T-helper 1 cell (primary cell): Measurements from ENCODE around the gene RILPL2.
"Not testable (repeated sequence)": the region's sequence is repeated elsewhere in the genome, so short reads cannot be mapped to it uniquely, and the experiment has no call there.

Source experiments
- DNase-seq, 5 donors: peaks; one replicate each; pipeline ENCODE4 v3.0.0-alpha.2; 2012 to 2020

RILPL2 gene

DNA sequence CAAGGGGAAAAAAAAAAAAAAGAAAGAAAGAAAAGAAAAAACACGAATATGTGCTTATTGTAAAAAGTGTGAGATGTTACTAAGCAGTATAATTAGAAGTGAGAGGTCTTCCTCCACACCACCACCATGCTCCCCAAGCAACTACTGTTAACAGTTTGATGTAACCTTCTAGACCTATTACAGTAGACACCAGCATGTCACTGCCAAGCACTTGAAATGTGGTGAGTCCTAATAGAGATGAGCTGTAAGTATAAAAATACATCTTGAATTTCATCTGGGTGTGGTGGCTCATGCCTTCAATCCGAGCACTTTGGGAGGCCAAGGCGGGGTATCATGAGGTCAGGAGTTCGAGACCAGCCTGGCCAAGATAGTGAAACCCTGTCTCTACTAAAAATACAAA is 13.4 kb upstream of the RILPL2 start:
- DNase-seq: peak in 1 of 5 donors; percentile 18

DNA sequence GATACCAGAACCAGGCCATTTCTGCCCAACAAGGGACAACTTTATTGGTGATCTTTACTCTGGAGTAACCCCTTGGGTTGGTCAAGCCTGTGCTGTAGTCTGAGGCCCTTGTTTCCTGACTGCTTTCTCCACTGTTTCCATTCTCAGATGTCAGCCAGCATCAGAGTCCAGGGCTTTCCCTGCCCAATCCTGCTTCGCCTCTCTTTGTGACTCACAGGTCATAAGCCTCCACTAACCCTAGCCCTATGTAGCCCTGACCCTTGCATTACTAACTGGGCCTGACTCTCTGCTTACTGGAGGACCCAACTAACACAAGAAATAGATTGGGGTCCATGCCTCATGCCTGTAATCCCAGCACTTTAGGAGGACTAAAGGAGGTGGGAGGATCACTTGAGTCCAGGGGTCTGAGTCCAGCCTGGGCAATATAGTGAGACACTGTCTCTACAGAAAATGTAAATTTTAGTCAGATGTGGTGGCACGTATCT is 12.8 kb upstream of the RILPL2 start:
- DNase-seq: no peak

DNA sequence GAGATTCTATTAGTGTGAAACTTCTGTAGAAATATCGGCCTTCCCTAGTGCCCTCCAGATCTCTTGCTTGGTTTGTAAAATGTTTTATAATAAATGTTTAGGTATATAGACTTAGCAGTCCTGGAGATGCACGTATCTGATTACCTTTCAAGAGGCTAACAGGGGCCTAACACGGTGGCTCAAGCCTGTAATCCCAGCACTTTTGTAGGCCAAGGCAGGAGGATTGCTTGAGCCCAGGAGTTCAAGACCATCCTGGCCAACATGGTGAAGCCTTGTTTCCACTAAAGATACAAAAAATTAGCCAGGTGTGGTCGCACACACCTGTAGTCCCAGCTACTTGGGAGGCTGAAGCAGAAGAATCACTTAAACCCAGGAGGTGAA is 9.8 kb upstream of the RILPL2 start:
- DNase-seq: no peak

DNA sequence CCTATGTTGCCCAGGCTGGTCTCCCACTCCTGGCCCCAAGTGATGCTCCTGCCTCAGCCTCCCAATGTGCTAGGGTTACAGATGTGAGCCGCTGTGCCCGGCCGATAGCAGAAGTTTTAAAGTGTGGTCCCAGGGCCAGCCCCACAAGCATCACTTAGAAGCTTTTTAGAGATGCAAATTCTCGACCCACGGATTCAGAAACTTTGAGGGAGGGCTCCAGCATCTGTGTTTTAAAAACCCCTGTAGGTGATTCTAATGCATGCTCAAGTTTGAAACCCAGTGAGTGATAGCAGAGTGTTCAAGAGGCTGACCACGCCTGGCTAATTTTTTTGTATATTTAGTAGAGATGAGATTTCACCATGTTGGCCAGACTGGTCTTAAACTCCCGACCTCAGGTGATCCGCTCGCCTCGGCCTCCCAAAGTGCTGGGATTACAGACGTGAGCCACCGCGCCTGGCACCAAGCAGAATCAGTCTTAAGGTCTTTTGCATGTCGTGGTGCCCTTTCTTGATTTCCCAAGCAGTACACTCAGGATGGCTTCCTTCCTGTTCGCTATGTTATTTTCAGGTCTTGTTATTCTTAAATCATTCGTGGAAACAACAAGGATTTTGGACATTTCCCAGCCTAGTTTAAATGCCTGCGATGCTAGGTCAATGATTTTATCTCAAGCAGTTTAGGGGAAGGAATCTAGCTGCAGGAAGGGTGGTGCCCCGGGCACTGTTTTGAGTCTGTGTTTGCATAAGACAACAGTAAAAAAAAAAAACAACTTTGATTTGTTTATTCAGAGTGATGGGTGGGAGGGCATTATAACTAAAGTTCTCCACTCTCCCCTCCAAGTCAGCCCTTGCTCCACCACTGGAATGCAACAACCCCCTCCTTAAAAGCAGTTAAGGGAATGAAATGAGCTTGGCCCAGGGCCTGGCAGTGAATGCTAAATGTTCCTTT is 9.2 kb upstream of the RILPL2 start:
- no peak for DNase-seq

DNA sequence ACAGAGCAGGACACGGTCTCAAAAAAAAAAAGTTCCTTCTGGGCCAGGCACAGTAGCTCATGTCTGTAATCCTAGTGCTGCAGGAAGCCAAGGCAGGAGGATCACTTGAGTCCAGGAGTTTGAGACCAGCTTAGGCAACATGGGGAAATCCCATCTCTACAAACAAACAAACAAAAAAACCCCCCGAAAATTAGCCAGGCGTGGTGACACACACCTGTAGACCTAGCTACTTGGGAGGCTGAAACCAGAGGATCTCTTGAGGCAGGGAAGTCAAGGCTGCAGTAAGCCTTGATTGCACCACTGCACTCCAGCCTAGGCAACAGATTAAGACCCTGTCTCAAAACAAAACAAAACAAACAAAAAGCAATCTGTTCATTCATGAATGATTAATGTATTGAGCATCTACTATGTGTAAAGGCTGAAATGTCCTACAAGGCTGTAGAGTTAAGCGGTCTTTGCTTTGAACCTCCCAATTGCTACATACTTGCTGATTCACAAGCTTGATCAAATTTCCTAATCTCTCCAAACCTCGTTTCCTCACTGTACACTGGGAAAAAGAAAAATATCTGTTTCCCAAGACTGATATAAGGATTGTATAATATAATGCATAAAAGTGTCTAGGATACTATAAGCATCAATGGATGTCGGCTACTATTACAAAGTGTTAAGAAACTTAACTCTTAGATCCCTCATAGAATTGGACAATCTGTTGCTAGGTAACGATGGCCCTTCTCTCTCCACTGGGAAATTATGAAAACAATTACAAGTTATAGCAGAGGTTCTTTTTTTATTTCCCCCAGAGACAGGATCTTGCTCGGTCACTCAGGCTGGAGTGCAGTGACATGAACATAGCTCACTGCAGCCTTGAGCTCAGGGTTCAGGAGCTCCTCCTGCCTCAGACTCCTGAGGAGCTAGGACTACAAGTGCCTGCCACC is 7.9 kb upstream of the RILPL2 start:
- DNase-seq: no peak

DNA sequence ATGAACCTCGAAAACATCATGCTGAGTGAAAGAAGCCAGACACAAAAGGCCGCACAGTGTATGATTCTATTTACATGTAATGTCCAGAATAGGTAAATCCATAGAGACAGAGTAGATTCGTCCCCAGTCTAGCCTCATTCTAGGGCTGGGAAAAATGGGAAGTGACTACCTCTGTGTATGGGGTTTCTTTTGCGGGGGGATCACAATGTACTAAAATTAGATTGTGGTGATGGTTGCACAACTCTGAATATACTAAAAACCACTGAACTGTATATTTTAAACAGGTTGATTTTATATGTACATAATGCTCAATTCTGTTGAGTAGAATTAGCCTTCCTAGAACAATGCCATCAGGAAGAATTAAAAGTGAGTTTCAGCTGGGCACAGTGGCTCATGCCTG is 6.3 kb upstream of the RILPL2 start:
- DNase-seq: no peak

DNA sequence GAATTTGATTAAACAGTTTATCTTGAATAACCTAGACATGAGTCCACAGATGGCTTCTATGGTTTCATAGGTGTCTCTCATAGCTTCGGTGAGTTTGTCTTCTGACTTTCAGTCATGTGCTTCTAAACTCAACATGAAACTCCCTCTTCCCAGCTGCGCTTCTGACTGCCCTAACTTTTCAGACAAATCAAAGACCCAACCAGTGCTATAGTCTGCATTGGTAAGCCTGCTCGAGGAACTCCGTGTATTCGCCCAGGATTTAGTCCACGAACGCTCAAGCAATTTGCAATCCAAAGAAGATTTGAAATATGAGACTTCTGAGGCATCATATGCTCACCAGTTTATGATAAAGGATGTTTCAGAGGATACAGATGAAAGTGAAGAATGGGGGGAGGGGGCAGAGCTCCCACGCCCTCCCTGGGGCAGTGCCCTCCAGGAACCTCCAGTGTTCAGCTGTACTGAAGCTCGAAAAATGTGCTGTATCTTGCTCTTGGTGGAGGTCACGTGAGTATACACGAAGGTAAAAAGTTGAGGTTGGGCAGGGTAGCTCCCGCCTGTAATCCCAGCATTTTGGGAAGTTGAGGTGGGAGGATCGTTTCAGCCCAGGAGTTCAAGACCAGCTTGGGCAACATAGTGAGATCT is 5.2 kb upstream of the RILPL2 start:
- DNase-seq: no peak

DNA sequence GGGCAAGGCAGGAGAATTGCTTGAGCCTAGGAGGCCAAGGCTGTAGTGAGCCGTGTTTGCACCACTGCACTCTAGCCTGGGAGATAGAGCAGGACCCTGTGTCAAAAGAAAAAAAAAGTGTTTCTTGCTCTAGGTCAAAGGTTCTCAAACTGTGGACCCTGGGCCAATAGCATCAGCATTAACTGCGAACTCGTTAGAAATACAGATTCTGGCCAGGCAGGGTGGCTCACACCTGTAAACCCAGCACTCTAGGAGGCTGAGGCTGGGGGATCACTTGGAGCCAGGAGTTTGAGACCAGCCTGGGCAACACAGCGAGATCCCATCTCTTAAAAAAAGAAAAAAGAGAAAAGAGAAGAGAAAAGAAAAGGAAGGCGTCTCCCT is 858 bp downstream of the RILPL2 start:
- no peak for DNase-seq

DNA sequence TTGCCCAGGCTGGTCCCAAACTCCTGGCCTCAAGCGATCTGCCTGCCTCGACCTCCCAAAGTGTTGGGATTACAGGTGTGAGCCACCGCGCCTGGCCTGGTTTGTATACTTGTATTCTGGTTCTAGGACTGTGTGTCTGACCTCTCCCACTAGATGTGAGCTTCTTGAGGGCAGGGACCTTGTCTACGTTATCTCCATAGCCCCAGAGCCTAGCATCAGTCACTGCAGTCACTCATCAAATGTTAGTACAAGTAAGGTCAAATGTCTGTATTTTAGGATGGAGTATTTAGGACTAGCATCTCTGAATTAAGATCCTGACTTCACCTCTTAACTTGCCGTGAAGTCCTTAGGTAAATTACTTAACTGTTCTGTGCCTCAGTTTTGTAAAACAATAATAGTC is 2.9 kb downstream of the RILPL2 start:
- DNase-seq: no peak

DNA sequence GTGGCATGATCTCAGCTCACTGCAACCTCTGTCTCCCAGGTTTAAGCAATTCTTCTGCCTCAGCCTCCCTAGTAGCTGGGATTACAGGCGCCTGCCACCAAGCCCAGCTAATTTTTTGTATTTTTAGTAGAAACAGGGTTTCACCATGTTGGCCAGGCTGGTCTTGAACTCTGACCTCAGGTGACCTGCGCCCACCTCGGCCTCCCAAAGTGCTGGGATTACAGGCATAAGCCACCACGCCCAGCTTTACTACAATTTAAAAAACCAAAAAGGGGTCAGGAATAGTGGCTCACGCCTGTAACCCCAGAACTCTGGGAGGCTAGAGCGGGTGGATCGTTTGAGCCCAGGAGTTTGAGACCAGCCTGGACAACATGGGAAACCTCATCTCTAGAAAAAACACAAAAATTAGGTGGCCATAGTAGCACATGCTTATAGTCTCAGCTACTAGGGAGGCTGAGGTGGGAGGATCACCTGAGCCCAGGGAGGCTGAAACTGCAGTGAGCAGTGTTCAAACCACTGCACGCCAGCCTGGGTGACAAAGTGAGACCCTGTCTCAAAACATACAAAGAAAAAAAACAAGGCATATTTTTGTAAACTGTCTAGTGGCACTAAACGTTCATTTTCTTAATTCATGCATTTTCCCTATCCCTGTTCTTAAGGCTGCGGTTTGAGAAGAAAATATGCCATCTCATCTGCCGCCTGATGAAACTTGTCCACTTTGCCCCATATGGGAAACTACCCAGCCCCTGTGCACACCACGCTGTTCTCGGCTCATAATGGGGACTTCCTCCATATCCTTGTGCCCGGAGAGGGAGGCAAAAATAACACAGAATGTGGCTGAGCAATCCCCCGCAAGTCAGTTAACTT is 4.3 kb downstream of the RILPL2 start:
- DNase-seq: peak in 3 of 5 donors; percentile 17 to 54 (median 23)

DNA sequence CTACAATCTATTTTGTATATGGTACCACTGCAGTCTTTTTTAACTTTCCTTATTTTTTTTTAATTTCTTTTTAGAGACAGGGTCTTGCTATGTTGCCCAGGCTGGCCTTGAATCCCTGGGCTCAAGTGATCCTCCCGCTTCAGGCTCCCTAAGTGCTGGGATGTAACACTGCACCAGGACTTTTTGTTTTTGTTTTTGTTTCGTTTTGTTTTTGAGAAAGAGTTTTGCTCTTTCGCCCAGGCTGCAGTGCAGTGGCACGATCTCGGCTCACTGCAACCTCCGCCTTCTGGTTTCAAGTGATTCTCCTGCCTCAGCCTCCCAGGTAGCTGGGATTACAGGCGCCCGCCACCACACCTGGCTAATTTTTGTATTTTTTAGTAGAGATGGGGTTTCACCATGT is 7.4 kb downstream of the RILPL2 start:
- not testable (repeated sequence) for DNase-seq

DNA sequence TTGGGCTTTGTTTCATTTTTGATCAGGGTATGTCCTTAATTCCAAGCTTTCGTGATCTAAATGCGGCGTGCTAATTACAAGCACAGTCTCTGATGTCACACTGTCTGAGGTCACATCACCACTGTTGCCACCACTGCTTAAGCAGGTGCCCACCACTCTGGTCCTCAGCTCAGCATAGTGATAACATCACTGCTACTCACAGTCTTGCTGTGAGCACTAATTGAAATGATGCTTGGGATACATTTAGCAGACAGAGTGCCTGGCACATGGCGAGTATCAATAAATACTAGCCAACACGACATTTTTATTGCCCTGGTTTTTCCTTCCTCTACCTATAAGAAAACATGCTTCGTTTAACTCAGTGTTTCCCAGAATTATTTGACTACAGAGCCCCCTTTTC is 7.9 kb downstream of the RILPL2 start:
- no peak for DNase-seq

DNA sequence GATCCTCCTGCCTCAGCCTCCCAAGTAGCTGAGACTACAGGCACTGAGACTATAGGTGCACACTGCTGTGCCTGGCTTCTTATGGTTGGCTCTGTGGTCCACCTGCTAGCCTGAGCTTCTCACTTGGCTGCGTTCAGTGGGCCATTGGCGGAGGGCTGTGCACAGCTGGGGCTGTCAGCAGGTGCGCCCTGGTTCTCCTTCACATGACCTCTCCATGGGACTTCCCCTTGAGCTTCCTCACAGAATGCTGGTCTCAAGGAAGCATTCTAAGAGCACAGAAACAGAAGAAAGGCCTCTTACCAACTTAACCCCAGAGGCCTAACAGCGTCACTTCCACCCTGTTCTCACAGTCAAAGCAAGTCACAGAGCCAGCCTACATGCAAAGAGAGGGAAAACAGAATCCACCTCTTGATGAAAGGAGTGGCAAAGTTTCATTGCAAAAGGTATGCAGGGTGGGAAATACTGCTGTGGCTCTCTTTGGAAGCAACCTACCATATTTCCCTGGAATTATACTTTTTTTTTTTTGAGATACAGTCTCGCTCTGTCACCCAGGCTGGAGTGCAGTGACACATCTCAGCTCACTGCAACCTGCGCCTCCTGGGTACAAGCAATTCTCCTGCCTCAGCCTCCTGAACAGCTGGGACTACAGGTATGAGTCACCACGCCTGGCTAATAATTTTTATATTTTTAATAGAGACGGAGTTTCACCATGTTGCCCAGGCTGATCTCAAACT is 9.3 kb downstream of the RILPL2 start:
- DNase-seq: peak; percentile 9 to 76 (median 28)

DNA sequence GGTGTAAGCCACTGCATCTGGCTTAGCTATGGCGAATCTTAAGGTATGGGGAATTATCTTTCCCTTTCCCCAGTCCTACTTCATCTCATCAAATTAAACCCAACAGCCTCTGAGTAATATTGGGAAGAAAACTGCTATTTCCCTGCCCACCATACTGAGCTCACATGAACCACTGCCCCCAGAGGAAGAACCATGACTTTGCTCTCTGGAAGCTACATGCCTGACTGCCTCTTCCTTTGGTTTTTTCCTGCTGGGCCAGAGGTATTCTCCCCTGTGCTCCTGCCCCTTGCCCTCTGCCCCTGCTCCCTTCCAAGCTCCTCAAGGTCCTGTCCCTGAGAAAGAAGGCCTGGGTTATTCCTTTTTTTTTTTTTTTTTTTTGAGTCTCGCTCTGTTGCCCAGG is 15.2 kb downstream of the RILPL2 start:
- no peak for DNase-seq

DNA sequence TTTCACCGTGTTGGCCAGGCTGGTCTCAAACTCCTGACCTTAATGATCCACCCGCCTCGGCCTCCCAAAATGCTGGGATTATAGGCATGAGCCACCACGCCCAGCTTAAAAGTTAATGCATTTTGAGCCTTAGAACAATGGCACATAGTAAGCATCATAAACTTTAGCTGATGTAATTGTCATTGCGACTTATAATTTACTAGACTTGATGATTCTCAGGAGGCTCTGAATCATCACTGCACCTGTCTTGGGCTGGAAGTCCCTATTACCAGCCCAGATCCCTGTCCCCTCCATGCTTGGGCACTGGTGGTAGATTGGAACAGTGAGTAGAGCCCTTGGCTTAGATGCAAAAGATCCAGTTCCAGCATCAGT is 26.5 kb downstream of the RILPL2 start:
- no peak for DNase-seq

DNA sequence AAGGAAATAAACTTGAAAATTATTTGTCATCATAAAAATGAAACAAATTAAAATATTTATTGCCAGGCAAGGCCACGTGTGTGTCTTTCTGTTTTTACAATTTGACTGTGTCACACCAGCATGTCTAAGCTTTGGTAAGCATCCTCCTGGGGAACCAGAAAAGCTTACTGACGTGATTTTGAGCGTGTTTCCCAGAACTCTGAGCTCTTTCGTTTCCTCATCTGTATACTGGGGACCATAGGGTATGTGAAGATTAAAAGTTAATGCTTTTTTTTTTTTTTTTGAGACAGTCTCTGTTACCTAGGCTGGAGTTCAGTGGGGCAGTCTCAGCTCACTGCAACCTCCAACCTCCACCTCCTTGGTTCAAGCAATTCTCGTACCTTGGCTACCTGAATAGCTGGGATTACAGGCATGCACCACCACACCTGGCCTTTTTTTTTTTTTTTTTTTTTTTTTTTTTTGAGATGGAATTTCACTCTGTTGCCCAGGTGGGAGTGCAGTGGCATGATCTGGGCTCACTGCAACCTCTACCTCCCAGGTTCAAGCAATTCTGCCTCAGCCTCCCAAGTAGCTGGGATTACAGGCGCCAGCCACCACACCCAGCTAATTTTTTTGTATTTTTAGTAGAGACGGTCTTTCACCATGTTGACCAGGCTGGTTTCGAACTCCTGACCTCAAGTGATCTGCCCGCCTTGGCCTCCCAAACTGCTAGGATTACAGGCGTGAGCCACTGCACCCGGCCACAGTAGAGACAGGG is 27.0 kb downstream of the RILPL2 start:
- DNase-seq: not testable (repeated sequence)

DNA sequence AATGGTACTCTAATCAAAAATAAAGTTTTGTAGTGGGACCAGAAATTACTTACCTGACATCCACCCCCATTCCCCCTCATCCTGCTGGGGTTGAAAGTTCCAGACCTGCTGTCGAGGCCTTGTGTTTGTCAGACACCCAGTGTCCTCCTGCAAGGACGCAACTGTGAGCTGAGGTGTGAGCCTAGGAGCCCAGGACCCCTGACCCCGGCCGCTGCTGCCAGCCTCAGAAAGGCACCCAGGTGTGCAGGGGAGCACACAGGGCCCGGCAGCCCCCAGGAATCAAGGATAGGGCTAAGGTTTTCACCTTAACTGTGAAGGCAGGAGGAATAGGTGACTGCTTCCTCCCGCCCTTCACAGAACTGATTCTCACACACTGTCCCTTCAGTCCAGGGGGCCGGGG is 27.9 kb downstream of the RILPL2 start:
- not testable (repeated sequence) for DNase-seq

DNA sequence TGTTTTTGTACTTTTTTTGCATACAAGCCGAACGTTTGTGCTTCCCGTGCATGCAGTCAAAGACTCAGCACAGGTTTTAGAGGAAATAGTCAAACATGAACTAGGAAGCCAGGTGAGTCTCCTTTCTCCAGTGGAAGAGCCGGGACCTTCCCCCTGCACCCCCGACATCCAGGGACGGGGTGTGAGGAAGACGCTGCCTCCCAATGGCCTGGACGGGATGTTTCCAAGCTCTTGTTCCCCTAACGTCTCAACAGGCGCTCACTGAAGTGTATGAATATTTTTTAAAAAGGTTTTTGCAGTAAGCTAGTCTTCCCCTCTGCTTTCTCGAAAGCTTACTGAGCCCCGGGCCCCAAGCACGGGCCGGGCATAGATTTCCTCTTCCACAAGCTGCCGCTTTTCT is 28.6 kb downstream of the RILPL2 start:
- not testable (repeated sequence) for DNase-seq

DNA sequence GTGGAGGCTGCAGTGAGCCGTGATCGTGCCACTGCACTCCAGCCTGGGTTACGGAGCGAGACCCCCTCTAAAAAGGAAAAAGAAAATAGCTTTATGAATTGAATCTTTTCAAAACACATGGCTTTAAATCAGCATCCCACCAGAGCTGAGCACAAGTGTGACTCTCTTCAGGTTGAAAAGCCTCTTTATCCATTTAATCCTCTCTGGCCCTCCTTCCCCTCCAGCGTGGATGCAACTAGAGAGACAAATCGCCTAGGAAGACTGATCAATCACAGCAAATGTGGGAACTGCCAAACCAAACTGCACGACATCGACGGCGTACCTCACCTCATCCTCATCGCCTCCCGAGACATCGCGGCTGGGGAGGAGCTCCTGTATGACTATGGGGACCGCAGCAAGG is 29.2 kb downstream of the RILPL2 start:
- DNase-seq: not testable (repeated sequence)

DNA sequence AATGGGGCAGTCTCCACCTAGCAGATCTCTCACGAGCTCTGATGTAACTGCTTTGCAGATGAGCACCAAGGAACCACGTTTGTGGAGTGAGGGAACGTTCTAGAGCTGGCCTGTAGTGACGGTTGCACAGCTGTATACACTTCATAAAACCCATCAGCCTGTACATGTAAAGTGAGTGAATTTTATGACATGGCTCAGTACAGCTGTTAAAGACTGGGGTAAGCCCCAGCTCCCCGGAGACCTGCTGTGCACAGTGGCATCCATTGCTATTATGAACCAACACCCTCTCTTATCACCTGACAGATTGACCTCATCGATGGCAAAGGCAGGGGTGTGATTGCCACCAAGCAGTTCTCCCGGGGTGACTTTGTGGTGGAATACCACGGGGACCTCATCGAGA is 31.9 kb downstream of the RILPL2 start:
- no peak for DNase-seq
